ENCODE results near the gene PPM1B.

GRCh38 chr2:44120428-44120827, 48.2 kb upstream of the PPM1B start:
- no peak for TF ChIP-seq POLR2A (IDR thresholded peaks at IDR 0.05)
- no peak for TF ChIP-seq CTCF (IDR thresholded peaks at IDR 0.05)

Data from thyroid gland (tissue), 4 donors.